HG03280 (cell line): ENCODE results near the gene GUCY1B1.
"Not testable (repeated sequence)": the region's sequence is repeated elsewhere in the genome, so short reads cannot be mapped to it uniquely, and the experiment has no call there.

Source experiments
- ATAC-seq: cut with Tn5 transposase; IDR thresholded peaks from one replicate; pipeline ENCODE4 v1.9.1; 2021; ENCODE audit warnings: mild to moderate bottlenecking, moderate library complexity; ENCODE audit not compliant: unreplicated experiment

The GUCY1B1 gene

GRCh38 chr4:155797581-155797980 is 38.8 kb downstream of the GUCY1B1 start:
- ATAC-seq, result not testable (repeated sequence)

GRCh38 chr4:155799116-155799793 is 40.4 kb downstream of the GUCY1B1 start:
- ATAC-seq, result no peak

DNA sequence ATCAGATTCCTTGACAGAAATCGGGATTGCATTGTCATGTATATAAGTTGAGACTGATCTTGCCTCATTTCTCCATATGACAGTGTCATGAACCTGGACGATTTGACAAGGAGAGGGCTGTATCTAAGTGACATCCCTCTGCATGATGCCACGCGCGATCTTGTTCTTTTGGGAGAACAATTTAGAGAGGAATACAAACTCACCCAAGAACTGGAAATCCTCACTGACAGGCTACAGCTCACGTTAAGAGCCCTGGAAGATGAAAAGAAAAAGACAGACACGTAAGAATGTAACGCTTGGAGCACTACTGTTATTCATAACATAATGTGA is 40.9 kb downstream of the GUCY1B1 start:
- no peak for ATAC-seq

GRCh38 chr4:155800685-155801343 is 42.0 kb downstream of the GUCY1B1 start:
- no peak for ATAC-seq

GRCh38 chr4:155802190-155802959 is 43.6 kb downstream of the GUCY1B1 start:
- ATAC-seq, result no peak

GRCh38 chr4:155805016-155805415 is 46.2 kb downstream of the GUCY1B1 start:
- ATAC-seq, result no peak

DNA sequence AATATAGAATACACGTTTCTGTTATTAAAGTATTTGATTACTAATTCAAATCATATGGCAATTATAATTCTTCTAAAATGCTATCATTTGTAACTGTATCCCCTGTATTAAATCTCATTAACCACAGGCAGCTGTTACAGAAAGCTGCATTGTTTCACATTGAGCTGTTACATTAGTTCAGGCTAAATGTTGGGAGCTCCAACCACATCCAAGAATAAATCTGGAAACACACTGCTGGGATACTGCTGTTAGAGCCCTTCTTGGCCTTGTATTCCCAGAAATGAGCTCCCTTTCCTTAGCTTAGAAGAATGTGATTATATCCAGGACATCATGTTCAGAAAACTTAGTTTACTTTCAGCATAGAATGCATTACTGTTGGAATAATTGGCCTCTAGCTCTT is 48.2 kb downstream of the GUCY1B1 start:
- no peak for ATAC-seq

GRCh38 chr4:155809835-155810234 is 51.0 kb downstream of the GUCY1B1 start:
- peak; percentile 99 for ATAC-seq

- no peak for ATAC-seq
Measured at GRCh38 chr4:155811083-155811482, 52.3 kb downstream of the GUCY1B1 start.

GRCh38 chr4:155818639-155819038 is 59.8 kb downstream of the GUCY1B1 start:
- ATAC-seq, result no peak

DNA sequence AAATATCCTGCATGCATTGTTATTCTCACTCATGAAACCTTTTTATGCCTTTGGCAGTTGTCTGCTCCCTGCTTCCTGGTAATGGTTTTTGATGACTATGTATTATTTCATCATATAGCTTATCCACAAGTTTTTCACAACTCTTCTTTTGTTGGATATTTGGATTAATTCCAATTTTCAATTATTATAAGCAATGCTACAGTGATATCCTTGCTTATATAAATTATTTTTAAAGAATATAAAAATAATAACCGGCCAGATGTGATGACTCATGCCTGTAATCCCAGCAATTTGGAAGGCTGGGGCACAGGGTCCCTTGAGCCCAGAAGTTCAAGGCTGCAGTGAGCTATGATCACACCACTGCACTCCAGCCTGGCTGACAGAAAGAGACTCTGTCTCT is 60.2 kb downstream of the GUCY1B1 start:
- no peak for ATAC-seq

GRCh38 chr4:155820887-155821518 is 62.2 kb downstream of the GUCY1B1 start:
- no peak for ATAC-seq

DNA sequence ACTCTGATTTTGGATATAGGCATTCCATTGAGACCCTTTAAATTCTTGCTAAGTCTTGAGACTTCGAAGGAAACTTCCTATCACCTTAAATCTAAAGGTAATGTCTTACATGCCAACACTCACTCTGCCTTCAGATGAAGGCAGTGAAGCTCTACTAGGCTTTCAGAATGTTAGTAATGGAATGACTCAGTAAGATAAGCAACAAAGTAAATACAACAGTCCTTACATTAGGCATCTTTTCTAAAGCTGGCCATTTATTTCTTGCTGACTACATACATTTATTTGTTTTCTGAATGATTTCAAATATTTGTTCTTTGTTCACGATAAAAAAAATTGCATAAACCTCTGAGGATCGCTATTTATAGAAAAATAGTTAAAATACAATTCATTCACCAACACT is 63.8 kb downstream of the GUCY1B1 start:
- no peak for ATAC-seq

GRCh38 chr4:155828628-155829027 is 69.8 kb downstream of the GUCY1B1 start:
- no peak for ATAC-seq

- ATAC-seq, result no peak
Measured at GRCh38 chr4:155832664-155833063, 73.8 kb downstream of the GUCY1B1 start.

DNA sequence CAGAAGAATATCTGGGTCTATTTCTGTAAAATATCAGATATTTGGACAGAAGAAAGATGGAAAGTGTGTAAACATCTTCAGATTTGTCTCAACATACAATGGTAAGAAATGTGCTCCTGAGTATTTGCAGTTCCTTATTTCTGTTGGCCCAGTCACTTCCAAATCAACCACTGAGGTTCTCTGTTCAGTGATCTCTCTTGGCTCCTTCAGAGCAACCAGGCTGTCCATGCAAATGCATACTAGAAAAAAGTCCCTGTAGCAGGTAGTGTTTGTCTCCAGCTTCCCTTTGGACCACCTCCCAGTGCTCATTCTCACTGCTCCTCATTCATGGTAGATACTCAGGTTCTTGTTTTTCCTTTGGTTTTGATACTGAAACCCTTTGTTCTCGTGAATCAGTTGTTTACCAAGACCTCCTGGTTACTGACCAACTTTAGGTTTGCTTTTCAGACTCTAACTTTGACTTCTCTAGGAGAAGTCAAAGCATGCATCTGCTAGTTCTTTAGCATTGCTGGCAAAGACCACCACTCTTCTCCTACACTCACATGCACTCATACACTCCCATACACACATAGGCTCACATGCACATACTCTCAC is 78.5 kb downstream of the GUCY1B1 start:
- no peak for ATAC-seq

- no peak for ATAC-seq
Measured at GRCh38 chr4:155842080-155842479, 83.3 kb downstream of the GUCY1B1 start.

GRCh38 chr4:155846929-155847328 is 88.1 kb downstream of the GUCY1B1 start:
- ATAC-seq, result no peak

- ATAC-seq, result no peak
Measured at GRCh38 chr4:155849042-155849441, 90.2 kb downstream of the GUCY1B1 start.

DNA sequence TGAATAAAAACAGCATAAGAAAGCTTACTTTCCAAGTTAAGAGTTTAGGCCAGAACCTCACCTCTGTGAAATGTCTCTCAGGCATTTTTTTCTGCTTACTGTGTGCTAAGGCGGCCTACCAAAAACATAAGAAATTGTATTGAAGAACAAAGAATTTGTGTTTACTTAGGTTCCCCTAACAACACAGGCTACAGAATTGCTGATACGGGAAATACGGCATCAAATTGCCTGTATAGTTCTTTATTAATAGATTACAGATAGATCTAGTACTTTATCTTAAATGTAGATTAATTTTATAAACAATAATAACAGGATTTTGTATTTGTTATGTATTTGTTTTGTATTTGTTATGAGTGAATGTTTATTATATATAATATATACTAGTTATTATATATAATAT is 94.4 kb downstream of the GUCY1B1 start:
- no peak for ATAC-seq

GRCh38 chr4:155854582-155855226 is 95.9 kb downstream of the GUCY1B1 start:
- ATAC-seq, result no peak
